ENCODE data around the gene RAB40A.
"Not testable (repeated sequence)": the region's sequence is repeated elsewhere in the genome, so short reads cannot be mapped to it uniquely, and the experiment has no call there.

RAB40A gene

GRCh38 chrX:103498786-103499185 is 20.5 kb downstream of the RAB40A start:
- Histone ChIP-seq H3K4me3 (replicated peaks; ENCODE audit: insufficient read depth, low read length) (no peak overlapping the region), H3K27me3 (ENCODE audit: insufficient read depth, poor library complexity, severe bottlenecking) (no peaks in the 10 kb centered on the region), H3K27ac (replicated peaks) (no peak overlapping the region)
- DNase-seq (ENCODE audit: low read depth in 1 of 2, low spot score in 1 of 2): no peak
- TF ChIP-seq, protein P1, sequence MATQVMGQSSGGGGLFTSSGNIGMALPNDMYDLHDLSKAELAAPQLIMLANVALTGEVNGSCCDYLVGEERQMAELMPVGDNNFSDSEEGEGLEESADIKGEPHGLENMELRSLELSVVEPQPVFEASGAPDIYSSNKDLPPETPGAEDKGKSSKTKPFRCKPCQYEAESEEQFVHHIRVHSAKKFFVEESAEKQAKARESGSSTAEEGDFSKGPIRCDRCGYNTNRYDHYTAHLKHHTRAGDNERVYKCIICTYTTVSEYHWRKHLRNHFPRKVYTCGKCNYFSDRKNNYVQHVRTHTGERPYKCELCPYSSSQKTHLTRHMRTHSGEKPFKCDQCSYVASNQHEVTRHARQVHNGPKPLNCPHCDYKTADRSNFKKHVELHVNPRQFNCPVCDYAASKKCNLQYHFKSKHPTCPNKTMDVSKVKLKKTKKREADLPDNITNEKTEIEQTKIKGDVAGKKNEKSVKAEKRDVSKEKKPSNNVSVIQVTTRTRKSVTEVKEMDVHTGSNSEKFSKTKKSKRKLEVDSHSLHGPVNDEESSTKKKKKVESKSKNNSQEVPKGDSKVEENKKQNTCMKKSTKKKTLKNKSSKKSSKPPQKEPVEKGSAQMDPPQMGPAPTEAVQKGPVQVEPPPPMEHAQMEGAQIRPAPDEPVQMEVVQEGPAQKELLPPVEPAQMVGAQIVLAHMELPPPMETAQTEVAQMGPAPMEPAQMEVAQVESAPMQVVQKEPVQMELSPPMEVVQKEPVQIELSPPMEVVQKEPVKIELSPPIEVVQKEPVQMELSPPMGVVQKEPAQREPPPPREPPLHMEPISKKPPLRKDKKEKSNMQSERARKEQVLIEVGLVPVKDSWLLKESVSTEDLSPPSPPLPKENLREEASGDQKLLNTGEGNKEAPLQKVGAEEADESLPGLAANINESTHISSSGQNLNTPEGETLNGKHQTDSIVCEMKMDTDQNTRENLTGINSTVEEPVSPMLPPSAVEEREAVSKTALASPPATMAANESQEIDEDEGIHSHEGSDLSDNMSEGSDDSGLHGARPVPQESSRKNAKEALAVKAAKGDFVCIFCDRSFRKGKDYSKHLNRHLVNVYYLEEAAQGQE (IDR thresholded peaks at IDR 0.05; ENCODE audit: insufficient replicate concordance, low read depth): no peak

DNA sequence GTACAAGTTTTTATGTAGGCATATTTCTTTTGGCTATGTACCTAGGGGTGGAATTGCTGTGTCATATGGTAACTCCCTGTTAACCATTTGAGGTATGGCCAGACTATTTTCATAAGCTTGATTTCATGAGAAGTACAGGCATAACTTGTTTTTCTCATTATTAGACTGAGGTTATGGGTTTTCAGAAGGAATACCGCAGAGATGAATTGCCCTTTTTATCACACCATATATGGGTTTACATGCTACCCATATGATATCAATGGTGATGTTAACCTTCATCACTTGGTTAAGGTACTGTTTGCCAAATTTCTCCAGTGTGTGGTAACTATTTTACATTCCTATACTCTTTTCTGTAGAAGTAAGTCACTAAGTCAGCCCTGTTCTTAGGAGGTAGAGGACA is 23.5 kb downstream of the RAB40A start:
- no peak for DNase-seq (ENCODE audit: low read depth in 1 of 2, low spot score in 1 of 2)
- Histone ChIP-seq H3K4me3 (replicated peaks; ENCODE audit: insufficient read depth, low read length) (no peak overlapping the region), H3K27ac (replicated peaks) (no peak overlapping the region), H3K27me3 (ENCODE audit: insufficient read depth, poor library complexity, severe bottlenecking) (no peaks in the 10 kb centered on the region)
- TF ChIP-seq SPI1 (IDR thresholded peaks at IDR 0.05; ENCODE audit: borderline replicate concordance, low read depth) (no peak), POLR2AphosphoS5 (IDR thresholded peaks at IDR 0.05; ENCODE audit: low read depth) (no peak), GABPA (IDR thresholded peaks at IDR 0.05; ENCODE audit: low read depth) (no peak), CTCF (IDR thresholded peaks at IDR 0.05; ENCODE audit: insufficient read depth, low read length) (no peak)
- TF ChIP-seq, protein P1 (IDR thresholded peaks at IDR 0.05; ENCODE audit: insufficient replicate concordance, low read depth): no peak

DNA sequence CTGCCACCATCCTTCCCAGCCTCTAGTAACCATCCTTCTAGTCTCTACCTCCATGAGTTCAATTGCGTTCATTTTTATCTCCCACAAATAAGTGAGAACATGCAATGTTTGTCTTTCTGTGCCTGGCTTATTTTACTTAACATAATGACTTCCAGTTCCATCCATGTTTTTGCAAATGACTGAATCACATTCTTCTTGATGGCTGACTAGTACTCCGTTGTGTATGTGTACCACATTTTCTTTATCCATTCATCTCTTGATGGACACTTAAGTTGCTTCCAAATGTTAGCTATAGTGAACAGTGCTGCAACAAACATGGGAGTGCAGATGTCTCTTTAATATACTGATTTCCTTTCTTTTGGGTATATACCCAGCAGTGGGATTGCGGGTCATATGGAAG is 25.7 kb downstream of the RAB40A start:
- H3K27me3 ChIP-seq (ENCODE audit: insufficient read depth, poor library complexity, severe bottlenecking); DNase-seq (ENCODE audit: low read depth in 1 of 2, low spot score in 1 of 2); H3K27ac ChIP-seq (replicated peaks); H3K4me3 ChIP-seq (replicated peaks; ENCODE audit: insufficient read depth, low read length): not testable (repeated sequence)

- not testable (repeated sequence) for H3K27me3 ChIP-seq (ENCODE audit: insufficient read depth, poor library complexity, severe bottlenecking); H3K27ac ChIP-seq (replicated peaks); H3K4me3 ChIP-seq (replicated peaks; ENCODE audit: insufficient read depth, low read length)
- peak; percentile 19 for TF ChIP-seq CTCF (IDR thresholded peaks at IDR 0.05; ENCODE audit: insufficient read depth, low read length)
- peak in 1 of 2 experiments; percentile 16 for DNase-seq (ENCODE audit: low read depth in 1 of 2, low spot score in 1 of 2)
Observed at GRCh38 chrX:103489733-103490132, 29.6 kb downstream of the RAB40A start.

DNA sequence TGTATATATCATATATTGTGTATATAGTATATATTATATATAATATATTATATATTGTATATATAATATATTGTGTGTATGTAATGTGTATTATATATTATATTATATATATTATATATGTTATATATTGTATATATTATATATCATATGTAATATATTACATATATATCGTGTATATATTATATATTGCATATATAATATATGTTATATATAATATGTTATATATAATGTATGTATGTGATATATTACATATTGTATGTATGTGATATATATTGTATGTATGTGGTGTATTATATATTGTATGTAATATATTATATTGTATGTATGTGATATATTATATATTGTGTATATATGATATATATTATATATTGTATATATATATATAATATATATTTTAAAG is 30.5 kb downstream of the RAB40A start:
- no peak overlapping the region for H3K27ac ChIP-seq (replicated peaks)
- TF ChIP-seq POLR2AphosphoS5 (IDR thresholded peaks at IDR 0.05; ENCODE audit: low read depth): no peak
- no peak for TF ChIP-seq SPI1 (IDR thresholded peaks at IDR 0.05; ENCODE audit: borderline replicate concordance, low read depth)
- TF ChIP-seq GABPA (IDR thresholded peaks at IDR 0.05; ENCODE audit: low read depth): no peak
- TF ChIP-seq CTCF (IDR thresholded peaks at IDR 0.05; ENCODE audit: insufficient read depth, low read length): no peak
- TF ChIP-seq, protein P1 (IDR thresholded peaks at IDR 0.05; ENCODE audit: insufficient replicate concordance, low read depth): no peak
- H3K4me3 ChIP-seq (replicated peaks; ENCODE audit: insufficient read depth, low read length): no peak overlapping the region
- no peak for DNase-seq (ENCODE audit: low read depth in 1 of 2, low spot score in 1 of 2)
- H3K27me3 ChIP-seq (ENCODE audit: insufficient read depth, poor library complexity, severe bottlenecking): no peaks in the 10 kb centered on the region
